Measurements from ENCODE around the gene LHX3.
"Not testable (repeated sequence)": the region's sequence is repeated elsewhere in the genome, so short reads cannot be mapped to it uniquely, and the experiment has no call there.

The LHX3 gene

GRCh38 chr9:136150664-136151213 lies 54.2 kb downstream of the LHX3 start:
- not testable (repeated sequence) for DNase-seq

GRCh38 chr9:136149853-136150252 lies 55.1 kb downstream of the LHX3 start:
- no peak for DNase-seq

GRCh38 chr9:136149337-136149736 lies 55.6 kb downstream of the LHX3 start:
- no peak for DNase-seq

- no peak for DNase-seq
Measured at GRCh38 chr9:136148766-136149165, 56.2 kb downstream of the LHX3 start.

GRCh38 chr9:136147890-136148714 lies 56.8 kb downstream of the LHX3 start:
- DNase-seq = no peak

- no peak for DNase-seq
Measured at GRCh38 chr9:136147038-136147889, 57.7 kb downstream of the LHX3 start.
